Pulmonary artery endothelial cell (primary cell): ENCODE results near the gene BIRC7. TPM values are rescaled to one million over a fixed set of nuclear protein-coding genes. Genes with fewer than 3 reads are reported as not detected.

Experiments
- DNase-seq: peaks from one replicate; pipeline ENCODE4 v3.0.0-alpha.2; 2011; ENCODE audit warnings: low read depth, low spot score
- total RNA-seq: library from RNA; depleted of rRNA; stranded (reverse); fragments of >200 nt; gene quantifications from 2 replicates; pipeline ENCODE4 v1.2.3, GENCODE V29; 2014

Gene BIRC7
- total RNA-seq, 1 donor from 2014 or later = not detected

GRCh38 chr20:63262836-63263235 is 27.1 kb downstream of the BIRC7 start:
- no peak for DNase-seq

GRCh38 chr20:63264000-63264399 is 28.3 kb downstream of the BIRC7 start:
- no peak for DNase-seq

- DNase-seq = no peak
Observed at GRCh38 chr20:63264519-63264918, 28.8 kb downstream of the BIRC7 start.

- no peak for DNase-seq
Observed at GRCh38 chr20:63265891-63266515, 30.3 kb downstream of the BIRC7 start.

GRCh38 chr20:63267691-63268090 is 32.0 kb downstream of the BIRC7 start:
- no peak for DNase-seq

GRCh38 chr20:63268256-63268655 is 32.6 kb downstream of the BIRC7 start:
- no peak for DNase-seq

- DNase-seq = no peak
Observed at GRCh38 chr20:63268671-63269439, 33.1 kb downstream of the BIRC7 start.

- no peak for DNase-seq
Observed at GRCh38 chr20:63269724-63270123, 34.0 kb downstream of the BIRC7 start.

GRCh38 chr20:63270606-63271325 is 35.1 kb downstream of the BIRC7 start:
- DNase-seq = no peak

GRCh38 chr20:63272105-63273058 is 36.7 kb downstream of the BIRC7 start, which contains the start of gene ARFGAP1:
ARFGAP1 (plus strand) TSS chr20:63272813; CDS start chr20:63275581, 2,768 bp downstream.
- peak; percentile 57 for DNase-seq

- no peak for DNase-seq
Observed at GRCh38 chr20:63273059-63273579, 37.4 kb downstream of the BIRC7 start.

GRCh38 chr20:63273635-63274380 is 38.1 kb downstream of the BIRC7 start:
- no peak for DNase-seq

- DNase-seq = no peak
Observed at GRCh38 chr20:63274381-63275228, 38.9 kb downstream of the BIRC7 start.

GRCh38 chr20:63275825-63276224 is 40.1 kb downstream of the BIRC7 start:
- no peak for DNase-seq

GRCh38 chr20:63276956-63277355 is 41.3 kb downstream of the BIRC7 start:
- no peak for DNase-seq

- DNase-seq = no peak
Observed at GRCh38 chr20:63277466-63278272, 42.0 kb downstream of the BIRC7 start.

- no peak for DNase-seq
Observed at GRCh38 chr20:63278661-63279060, 43.0 kb downstream of the BIRC7 start.

- DNase-seq = no peak
Observed at GRCh38 chr20:63279931-63280330, 44.2 kb downstream of the BIRC7 start.
